Fibroblast of gingiva (primary cell): Measurements from ENCODE around the gene KLRK1.
"Not testable (repeated sequence)": the region's sequence is repeated elsewhere in the genome, so short reads cannot be mapped to it uniquely, and the experiment has no call there.

Experiments used
- DNase-seq: peaks from one replicate; pipeline ENCODE4 v3.0.0-alpha.2; 2011; ENCODE audit warnings: low read depth

KLRK1 gene

GRCh38 chr12:10389904-10390303 lies at the start of gene KLRK1:
Gene KLRK1 (minus strand): TSS chr12:10390041. CDS start chr12:10388810, 1,231 bp downstream.
- no peak for DNase-seq

DNA sequence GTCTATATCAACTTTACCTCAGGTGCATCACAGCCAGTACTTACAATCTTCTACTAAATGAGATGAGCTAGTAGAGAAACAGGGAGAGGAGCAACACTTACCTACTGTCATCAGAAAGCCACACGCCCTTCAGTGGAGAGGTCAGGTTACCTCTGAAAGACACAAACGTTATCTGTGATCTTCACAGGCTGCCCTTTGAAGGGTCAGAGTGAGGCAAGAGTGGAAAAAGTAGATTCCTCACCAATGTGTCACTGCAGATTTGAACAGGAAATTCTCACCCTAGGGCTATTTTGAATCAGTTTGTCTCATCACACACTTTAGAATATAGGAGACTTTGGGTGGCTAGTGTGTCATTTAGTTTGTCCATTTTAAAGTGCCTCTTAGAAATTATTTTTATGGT lies 47.8 kb upstream of the KLRK1 start:
- DNase-seq = not testable (repeated sequence)

- DNase-seq = peak; percentile 37
Measured at GRCh38 chr12:10435816-10436215, 46.0 kb upstream of the KLRK1 start, which contains the start of gene KLRC2. Gene KLRC2 (minus strand): TSS chr12:10436010. CDS start chr12:10435986, 24 bp downstream.

DNA sequence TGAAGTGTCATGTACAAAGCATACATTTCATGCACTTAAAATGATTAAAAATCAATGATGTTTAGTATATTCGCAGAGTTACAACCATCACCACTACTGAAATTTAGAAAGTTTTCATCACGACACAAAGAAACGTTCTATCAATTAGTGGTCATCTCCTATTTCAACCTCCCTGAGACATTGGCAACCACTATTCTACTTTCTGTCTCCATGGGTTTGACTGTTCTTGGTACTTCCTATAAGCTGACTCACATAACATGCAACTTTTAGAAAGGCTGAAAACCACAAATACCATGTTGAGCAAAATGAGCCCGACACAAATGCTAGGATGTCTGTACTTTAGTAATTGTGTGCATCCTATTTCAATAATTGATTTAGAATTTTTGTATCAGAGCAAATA lies 40.8 kb upstream of the KLRK1 start:
- peak; percentile 57 for DNase-seq

GRCh38 chr12:10425938-10426337 lies 36.1 kb upstream of the KLRK1 start:
- not testable (repeated sequence) for DNase-seq

- not testable (repeated sequence) for DNase-seq
Measured at GRCh38 chr12:10424260-10424899, 34.5 kb upstream of the KLRK1 start.

DNA sequence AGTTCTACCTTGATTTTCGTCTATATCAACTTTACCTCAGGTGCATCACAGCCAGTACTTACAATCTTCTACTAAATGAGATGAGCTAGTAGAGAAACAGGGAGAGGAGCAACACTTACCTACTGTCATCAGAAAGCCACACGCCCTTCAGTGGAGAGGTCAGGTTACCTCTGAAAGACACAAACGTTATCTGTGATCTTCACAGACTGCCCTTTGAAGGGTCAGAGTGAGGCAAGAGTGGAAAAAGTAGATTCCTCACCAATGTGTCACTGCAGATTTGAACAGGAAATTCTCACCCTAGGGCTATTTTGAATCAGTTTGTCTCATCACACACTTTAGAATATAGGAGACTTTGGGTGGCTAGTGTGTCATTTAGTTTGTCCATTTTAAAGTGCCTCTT lies 32.3 kb upstream of the KLRK1 start:
- DNase-seq = not testable (repeated sequence)

GRCh38 chr12:10420334-10420733 lies 30.5 kb upstream of the KLRK1 start, which contains the start of gene KLRC3:
Gene KLRC3 (minus strand): TSS chr12:10420595. CDS start chr12:10420550, 45 bp downstream.
- not testable (repeated sequence) for DNase-seq

GRCh38 chr12:10409392-10409791 lies 19.6 kb upstream of the KLRK1 start, which contains the start of gene KLRC4:
Gene KLRC4 (minus strand): TSS chr12:10409757. CDS start chr12:10409575, 182 bp downstream.
- peak; percentile 42 for DNase-seq

GRCh38 chr12:10408842-10409241 lies 19.0 kb upstream of the KLRK1 start:
- no peak for DNase-seq

GRCh38 chr12:10406725-10407124 lies 16.9 kb upstream of the KLRK1 start:
- no peak for DNase-seq

- DNase-seq = no peak
Measured at GRCh38 chr12:10405294-10405693, 15.5 kb upstream of the KLRK1 start.

- no peak for DNase-seq
Measured at GRCh38 chr12:10404798-10405197, 15.0 kb upstream of the KLRK1 start.

- DNase-seq = no peak
Measured at GRCh38 chr12:10400829-10401228, 11.0 kb upstream of the KLRK1 start.

DNA sequence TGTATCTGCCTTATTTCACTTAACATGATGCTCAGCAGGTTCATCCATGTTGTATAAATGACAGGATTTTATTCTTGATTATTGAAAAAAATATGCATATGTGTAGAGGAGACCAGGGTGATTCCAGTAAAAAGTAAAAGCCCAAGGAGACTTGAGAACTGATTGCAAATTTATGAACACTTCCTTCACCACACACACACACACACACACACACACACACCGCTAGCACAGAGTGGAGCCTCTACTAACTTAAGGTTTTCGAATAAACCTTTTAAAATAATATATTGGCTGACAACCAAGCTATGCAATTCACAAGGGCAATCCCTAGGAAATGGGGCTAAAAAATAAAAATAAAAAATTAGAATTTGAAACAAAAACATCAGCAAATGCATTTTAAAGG lies 8.3 kb upstream of the KLRK1 start:
- DNase-seq = no peak

DNA sequence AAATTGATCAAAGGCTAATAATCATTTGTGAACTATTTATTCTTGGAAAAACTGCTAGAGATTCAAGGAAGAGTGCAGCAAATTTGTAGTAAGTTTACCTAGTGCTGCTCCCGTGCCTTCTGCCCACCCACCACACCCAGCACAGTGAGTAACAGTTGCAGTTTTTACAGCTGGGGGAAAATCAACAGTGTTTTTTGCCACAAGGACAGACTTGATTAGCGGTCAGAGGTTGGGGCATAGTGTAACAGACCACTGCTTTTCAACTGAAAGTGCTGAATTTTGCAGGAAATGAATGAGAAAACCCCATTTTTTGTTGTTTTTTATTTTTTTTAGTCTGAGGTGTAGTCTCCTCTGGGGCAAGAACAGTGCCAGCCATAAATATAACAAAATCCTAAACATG lies 7.5 kb upstream of the KLRK1 start:
- no peak for DNase-seq

- not testable (repeated sequence) for DNase-seq
Measured at GRCh38 chr12:10396176-10396575, 6.3 kb upstream of the KLRK1 start.

GRCh38 chr12:10395390-10395998 lies 5.7 kb upstream of the KLRK1 start:
- peak; percentile 92 for DNase-seq

DNA sequence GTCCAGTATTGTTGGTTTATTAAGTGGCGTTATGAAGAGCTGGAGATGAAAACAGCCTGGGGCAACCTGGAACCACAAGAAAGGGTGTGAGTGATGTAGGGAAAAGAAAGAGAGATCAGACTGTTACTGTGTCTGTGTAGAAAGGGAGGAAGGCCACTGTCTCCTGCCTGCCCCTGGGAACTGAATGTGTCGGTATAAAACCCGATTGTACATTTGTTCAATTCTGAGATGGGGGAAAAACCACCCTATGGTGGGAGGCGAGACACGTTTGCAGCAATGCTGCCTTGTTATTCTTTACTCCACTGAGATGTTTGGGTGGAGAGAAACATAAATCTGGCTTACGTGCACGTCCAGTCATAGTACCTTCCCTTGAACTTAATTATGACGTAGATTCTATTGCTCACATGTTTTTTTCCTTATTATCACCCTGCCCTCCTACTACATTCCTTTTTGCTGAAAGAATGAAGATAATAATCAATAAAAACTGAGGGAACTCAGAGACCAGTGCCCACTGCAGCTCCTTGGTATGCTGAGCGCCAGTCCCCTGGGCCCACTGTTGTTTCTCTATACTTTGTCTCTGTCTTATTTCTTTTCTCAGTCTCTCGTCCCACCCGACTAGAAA lies 4.8 kb upstream of the KLRK1 start:
- DNase-seq = not testable (repeated sequence)

DNA sequence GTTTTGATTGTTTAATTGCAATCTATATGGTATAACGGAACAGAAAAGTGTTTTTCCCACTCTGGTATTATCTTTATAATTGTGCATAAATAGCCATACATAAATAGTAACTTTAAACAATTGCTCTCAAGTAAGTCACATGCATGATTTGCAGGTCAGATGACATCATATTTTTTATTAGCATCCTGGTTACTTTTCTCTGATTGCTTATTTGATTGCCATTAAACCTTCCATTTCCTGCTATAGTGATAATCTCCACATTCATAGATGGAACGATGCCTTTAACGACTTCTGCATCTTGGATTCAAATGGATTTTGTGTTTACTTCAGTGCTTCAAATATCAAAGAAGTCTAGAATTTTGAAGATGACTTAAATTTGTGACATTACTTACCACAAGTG lies 3.5 kb upstream of the KLRK1 start:
- DNase-seq = no peak

DNA sequence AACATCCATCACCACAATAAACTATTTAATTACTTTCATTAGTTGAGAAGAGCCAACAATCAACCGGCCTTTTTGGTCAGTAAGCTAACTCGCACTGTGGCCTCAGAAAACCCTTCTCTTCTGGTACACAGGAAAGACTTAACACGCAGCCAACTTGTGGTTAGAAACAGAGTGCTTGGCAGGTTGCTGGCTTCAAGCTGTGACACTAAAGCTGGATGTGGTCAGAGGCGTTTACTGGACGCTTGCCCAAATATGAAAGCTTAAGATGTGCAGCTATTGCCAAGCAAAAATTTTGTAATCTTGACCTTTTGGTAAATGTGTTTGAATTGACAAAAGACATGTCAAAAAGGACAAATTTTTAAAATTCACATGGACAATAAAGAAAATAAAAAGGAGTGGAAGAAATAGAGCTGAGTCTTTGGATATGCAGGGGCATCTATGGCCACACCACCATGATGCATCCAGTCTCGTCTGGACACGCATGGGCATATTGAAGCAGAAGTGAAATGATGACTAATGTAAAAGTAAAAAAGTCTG lies 2.6 kb upstream of the KLRK1 start:
- peak; percentile 99 for DNase-seq

GRCh38 chr12:10390991-10391390 lies 1.1 kb upstream of the KLRK1 start:
- DNase-seq = not testable (repeated sequence)
